PC-9 (cell line): ENCODE data around the gene INPP5A.

Experiments used
- EZH2 ChIP-seq: fragments of 200-600 bp; sonication (generic); IDR thresholded peaks from 2 replicates; pipeline ENCODE4 v1.8.0; 2017; ENCODE audit warnings: antibody characterized with exemption, low read depth
- TF ChIP-seq, protein P1 (sequence below): fragments of 200-600 bp; sonication (generic); conservative IDR thresholded peaks from 2 replicates; pipeline ENCODE4 v1.6.1; 2017; ENCODE audit warnings: mixed run types, antibody characterized with exemption, mild to moderate bottlenecking, moderate library complexity

DNA sequence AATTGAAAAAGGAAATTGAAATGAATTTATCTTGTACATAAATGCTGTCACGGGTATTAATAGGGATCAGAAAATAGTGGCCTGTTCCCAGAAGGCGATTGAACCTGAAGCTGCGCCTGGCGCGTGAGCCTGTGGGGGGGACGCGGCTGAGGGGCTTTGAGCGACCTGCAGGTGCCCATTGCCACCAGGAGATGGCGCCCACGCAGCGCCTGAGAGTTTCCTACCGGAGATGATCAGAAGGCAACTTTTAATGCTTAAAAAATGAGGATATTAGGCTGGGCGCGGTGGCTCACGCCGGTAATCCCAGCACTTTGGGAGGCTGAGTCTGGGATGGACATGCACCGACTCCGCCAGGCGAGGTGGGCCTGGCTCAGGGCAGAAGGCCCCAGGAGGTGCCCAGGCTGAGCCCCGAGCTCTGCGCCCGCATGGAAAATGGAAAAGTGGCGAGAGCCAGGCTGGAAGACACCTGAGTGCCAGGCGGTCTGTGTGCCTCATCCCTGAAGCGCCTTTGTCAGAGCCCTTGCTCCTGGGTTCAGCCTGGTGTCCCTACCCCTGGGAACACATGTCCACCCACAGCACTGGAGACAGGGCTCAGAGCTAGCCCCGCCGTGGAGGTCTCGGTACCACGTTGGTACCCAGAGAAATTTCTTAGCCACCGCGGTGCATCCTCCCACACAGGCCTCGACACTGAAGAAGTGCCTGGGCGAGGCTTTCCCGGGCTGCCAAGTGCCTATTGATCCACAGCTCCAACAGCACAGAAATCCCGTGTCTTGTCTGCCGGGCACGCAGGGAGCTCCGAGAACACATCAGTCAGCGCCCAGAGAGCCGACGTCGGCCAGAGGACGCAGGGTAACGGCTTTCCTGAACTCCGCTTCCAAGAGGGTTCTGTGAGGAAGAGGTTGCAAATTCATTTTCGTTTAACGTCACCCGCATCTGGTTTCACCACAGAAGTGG lies 117.4 kb downstream of the INPP5A start:
- no peak for TF ChIP-seq EZH2
- TF ChIP-seq, protein P1, sequence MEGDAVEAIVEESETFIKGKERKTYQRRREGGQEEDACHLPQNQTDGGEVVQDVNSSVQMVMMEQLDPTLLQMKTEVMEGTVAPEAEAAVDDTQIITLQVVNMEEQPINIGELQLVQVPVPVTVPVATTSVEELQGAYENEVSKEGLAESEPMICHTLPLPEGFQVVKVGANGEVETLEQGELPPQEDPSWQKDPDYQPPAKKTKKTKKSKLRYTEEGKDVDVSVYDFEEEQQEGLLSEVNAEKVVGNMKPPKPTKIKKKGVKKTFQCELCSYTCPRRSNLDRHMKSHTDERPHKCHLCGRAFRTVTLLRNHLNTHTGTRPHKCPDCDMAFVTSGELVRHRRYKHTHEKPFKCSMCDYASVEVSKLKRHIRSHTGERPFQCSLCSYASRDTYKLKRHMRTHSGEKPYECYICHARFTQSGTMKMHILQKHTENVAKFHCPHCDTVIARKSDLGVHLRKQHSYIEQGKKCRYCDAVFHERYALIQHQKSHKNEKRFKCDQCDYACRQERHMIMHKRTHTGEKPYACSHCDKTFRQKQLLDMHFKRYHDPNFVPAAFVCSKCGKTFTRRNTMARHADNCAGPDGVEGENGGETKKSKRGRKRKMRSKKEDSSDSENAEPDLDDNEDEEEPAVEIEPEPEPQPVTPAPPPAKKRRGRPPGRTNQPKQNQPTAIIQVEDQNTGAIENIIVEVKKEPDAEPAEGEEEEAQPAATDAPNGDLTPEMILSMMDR: peak; percentile 92
